Left renal pelvis (tissue), 4 donors: ENCODE data around the gene ZNF490. TPM values are rescaled to one million over a fixed set of nuclear protein-coding genes. Genes with fewer than 3 reads are reported as not detected.
"Not testable (repeated sequence)": the region's sequence is repeated elsewhere in the genome, so short reads cannot be mapped to it uniquely, and the experiment has no call there.

ENCODE experiments used
- DNase-seq, 4 donors: peaks; one replicate each; pipeline ENCODE4 v3.0.0-alpha.2; 2013; ENCODE audit warnings: low read depth in 4 of 4, low spot score in 3 of 4
- polyA plus RNA-seq, 4 donors: library from polyadenylated mRNA; unstranded; fragments of 120-200 nt; gene quantifications; one replicate each; pipeline ENCODE4 v1.2.1, GENCODE V29; 2013; ENCODE audit not compliant: insufficient read length in 4 of 4

Gene ZNF490
- 1 to 10 TPM; 3.5 to 5.9 (median 5.1) TPM for polyA plus RNA-seq

- DNase-seq, result peak; percentile 92 to 97 (median 96)
These were observed at the start of gene ZNF490, which contains the start of gene ZNF791 for GRCh38 chr19:12610540-12611360. ZNF490 (minus strand) TSS chr19:12610813; CDS start chr19:12610680, 133 bp downstream. ZNF791 (plus strand) TSS chr19:12610920; CDS start chr19:12611080, 160 bp downstream.

GRCh38 chr19:12657966-12658365, 47.4 kb upstream of the ZNF490 start:
- no peak for DNase-seq

GRCh38 chr19:12656899-12657571, 46.4 kb upstream of the ZNF490 start:
- DNase-seq, result no peak

- no peak for DNase-seq
These were observed 44.9 kb upstream of the ZNF490 start for GRCh38 chr19:12655546-12655945.

- DNase-seq, result no peak
These were observed 41.6 kb upstream of the ZNF490 start for GRCh38 chr19:12652219-12652618.

GRCh38 chr19:12649941-12650340, 39.3 kb upstream of the ZNF490 start:
- no peak for DNase-seq

GRCh38 chr19:12648088-12648487, 37.5 kb upstream of the ZNF490 start:
- DNase-seq, result no peak

GRCh38 chr19:12647490-12648071, 37.0 kb upstream of the ZNF490 start:
- DNase-seq, result no peak

GRCh38 chr19:12647047-12647446, 36.4 kb upstream of the ZNF490 start:
- no peak for DNase-seq

GRCh38 chr19:12646551-12646950, 35.9 kb upstream of the ZNF490 start:
- DNase-seq, result no peak

GRCh38 chr19:12643716-12644115, 33.1 kb upstream of the ZNF490 start:
- DNase-seq, result not testable (repeated sequence)

GRCh38 chr19:12642506-12642905, 31.9 kb upstream of the ZNF490 start:
- no peak for DNase-seq

- DNase-seq, result no peak
These were observed 30.8 kb upstream of the ZNF490 start for GRCh38 chr19:12641456-12641855.

- peak; percentile 36 to 62 (median 42) for DNase-seq
These were observed 29.4 kb upstream of the ZNF490 start for GRCh38 chr19:12639901-12640613.

- DNase-seq, result no peak
These were observed 28.1 kb upstream of the ZNF490 start for GRCh38 chr19:12638611-12639182.

GRCh38 chr19:12636631-12637030, 26.0 kb upstream of the ZNF490 start:
- no peak for DNase-seq

GRCh38 chr19:12629215-12629614, 18.6 kb upstream of the ZNF490 start:
- no peak for DNase-seq

- DNase-seq, result no peak
These were observed 17.7 kb upstream of the ZNF490 start for GRCh38 chr19:12628040-12629022.

GRCh38 chr19:12626958-12627357, 16.3 kb upstream of the ZNF490 start:
- no peak for DNase-seq
